Cardiac fibroblast (primary cell): Measurements from ENCODE around the gene ARHGAP42.

Experiments used
- DNase-seq, 2 donors: peaks; one replicate each; pipeline versions ENCODE4 v3.0.0 to v3.0.0-alpha.2; 2010; ENCODE audit warnings: low read depth in 2 of 2
- H3K4me3 ChIP-seq, 2 donors: replicated peaks in 1 of 2; 1 replicate in 1 of 2; 2 replicates in 1 of 2; pipeline ENCODE4 v1.5.1; 2011; ENCODE audit warnings: low read depth in 2 of 2, low read length in 2 of 2, mild to moderate bottlenecking in 2 of 2, moderate library complexity in 1 of 2
- TF ChIP-seq, protein P1 (sequence below): IDR thresholded peaks from one replicate; pipeline ENCODE4 v1.5.1; 2011; ENCODE audit warnings: low read depth, mild to moderate bottlenecking, low read length, inconsistent platforms

Gene ARHGAP42

DNA sequence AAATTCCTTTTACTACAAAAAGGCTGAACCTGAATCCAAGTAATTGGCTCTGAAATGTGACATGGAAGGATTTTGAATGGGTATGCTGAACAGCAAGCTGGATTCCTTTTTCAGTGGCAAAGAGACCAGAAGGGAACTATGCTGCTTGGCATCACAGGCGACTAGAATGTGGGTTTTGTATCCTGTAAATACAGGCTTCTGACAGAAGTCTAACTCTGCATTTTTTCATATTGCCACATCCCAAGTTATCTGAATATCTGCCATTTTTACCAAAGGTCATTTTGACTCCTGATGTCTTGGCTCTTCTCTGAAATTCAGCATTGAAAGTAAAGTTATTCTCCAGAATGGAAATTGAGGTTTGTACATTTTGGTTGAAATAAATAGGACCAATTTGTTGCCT, 145.7 kb downstream of the ARHGAP42 start:
- DNase-seq: no peak
- H3K4me3 ChIP-seq: no peak overlapping the region

DNA sequence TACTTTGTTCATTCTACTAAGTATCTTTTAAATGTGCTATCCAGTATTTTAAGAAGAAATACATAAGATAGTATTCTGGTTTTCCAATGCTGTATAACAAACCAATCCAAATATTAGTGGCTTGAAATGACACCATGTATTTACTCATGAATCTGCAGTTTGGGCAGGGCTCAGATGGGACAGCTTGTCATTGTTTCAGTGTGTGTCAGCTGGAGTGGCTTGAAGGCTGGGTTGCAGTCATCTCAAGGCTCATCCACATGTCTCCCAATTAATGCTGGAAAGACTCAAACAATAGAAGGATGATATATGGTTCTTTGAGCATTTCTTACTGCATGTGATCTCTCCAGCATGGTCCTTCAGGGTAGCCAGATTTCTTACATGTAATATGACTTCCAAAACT, 146.2 kb downstream of the ARHGAP42 start:
- TF ChIP-seq, protein P1, sequence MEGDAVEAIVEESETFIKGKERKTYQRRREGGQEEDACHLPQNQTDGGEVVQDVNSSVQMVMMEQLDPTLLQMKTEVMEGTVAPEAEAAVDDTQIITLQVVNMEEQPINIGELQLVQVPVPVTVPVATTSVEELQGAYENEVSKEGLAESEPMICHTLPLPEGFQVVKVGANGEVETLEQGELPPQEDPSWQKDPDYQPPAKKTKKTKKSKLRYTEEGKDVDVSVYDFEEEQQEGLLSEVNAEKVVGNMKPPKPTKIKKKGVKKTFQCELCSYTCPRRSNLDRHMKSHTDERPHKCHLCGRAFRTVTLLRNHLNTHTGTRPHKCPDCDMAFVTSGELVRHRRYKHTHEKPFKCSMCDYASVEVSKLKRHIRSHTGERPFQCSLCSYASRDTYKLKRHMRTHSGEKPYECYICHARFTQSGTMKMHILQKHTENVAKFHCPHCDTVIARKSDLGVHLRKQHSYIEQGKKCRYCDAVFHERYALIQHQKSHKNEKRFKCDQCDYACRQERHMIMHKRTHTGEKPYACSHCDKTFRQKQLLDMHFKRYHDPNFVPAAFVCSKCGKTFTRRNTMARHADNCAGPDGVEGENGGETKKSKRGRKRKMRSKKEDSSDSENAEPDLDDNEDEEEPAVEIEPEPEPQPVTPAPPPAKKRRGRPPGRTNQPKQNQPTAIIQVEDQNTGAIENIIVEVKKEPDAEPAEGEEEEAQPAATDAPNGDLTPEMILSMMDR: no peak
- no peak overlapping the region for H3K4me3 ChIP-seq
- no peak for DNase-seq

More for the DNA sequence above, 145.7 kb downstream of the ARHGAP42 start:
- TF ChIP-seq, protein P1: no peak

DNA sequence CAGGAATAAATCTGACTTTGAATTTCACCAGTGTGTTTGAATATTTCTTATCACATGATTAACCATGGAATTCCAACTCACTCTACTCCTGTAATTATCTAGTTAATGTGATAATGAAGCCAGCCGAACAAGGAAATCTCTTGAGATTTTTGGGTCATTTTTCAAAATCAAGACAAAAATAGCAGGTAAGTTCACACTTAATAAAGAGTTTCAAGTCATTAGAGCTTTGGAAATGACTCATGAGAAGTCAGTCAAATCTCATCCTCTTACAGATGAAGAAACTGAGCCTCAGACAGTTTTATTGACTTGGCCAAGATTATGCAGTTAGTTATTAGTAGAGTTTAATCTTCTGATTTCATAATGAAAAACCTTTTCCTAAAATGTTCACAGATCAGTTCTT, 148.8 kb downstream of the ARHGAP42 start:
- no peak for DNase-seq
- TF ChIP-seq, protein P1: no peak
- no peak overlapping the region for H3K4me3 ChIP-seq

DNA sequence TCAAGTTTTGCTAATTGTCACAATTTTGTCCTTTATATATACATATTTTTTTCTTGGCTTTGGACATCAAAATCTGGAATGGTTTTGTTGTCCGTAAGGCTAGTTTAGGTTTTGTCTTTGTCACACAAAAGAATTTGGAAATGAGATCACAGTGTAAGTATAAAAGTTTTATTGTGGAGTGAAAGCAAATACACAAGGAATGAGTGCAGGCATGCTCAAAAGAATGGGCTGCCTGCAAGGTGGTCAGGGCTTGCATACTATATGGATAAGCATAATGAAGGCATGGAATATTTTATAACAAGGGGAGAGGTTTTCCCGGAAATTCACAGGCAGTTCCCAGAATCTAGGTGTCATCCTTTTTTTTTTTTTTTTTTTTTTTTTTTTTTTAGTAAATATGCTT, 150.2 kb downstream of the ARHGAP42 start:
- TF ChIP-seq, protein P1: no peak
- H3K4me3 ChIP-seq: no peak overlapping the region
- DNase-seq: no peak

DNA sequence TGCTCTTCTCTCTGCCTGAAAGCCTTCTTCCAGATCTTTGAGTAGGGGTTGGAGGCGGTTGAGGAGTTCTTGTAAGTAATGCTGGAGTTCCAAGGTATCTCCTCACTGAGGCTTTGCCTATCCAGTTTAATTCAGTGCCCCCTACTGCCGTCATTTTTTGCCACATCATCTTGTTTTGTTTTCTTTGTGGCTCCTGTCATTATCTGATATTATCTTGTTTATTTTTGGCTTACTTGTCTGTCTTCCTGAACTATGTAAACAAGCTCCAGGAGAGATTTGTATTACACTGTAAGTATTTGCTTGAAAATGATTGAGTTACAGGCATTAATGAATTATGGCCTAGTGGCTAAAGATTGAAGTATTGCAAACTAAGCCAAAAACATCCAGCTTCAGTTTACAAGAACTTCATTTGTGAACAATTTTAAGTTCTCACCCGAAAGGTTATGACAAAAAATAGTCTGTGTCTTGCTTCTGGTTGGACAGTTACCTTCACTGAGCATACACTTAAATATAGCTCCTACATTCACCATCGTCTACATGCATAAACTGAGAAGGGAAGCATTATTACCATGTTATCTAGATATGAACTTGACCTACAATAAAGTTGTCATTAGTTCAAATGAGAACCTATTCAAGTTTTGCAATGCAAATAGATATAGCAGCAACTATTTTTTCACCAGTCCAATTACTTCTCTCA, 154.8 kb downstream of the ARHGAP42 start:
- TF ChIP-seq, protein P1: no peak
- H3K4me3 ChIP-seq: no peak overlapping the region
- no peak for DNase-seq

DNA sequence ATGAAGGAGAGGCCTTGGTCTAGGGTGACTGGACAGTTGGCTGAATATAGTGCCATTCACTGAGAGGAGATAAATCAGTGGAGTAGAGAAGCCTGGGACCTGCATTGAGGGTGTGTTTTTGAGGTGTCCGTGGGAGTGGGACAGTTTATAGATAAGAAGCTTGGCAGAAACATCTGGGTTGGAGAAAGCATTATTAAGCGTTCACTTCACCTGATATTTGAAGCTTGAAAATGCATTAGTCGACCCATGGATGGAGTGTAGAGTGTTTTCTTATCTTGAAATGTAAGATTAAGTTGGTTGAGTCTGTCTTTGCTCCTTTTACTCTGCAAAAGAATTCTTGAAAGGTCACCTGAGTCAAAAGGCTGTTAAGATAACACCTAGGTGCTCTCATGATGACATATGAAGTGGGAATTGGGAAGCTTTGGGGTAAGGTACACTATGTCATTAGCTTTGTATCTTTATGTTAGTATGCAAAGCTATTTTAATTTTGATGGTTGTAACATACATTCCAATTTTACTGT, 160.7 kb downstream of the ARHGAP42 start:
- TF ChIP-seq, protein P1: no peak
- H3K4me3 ChIP-seq: no peak overlapping the region
- no peak for DNase-seq
